ENCODE measurements around the gene SLC25A13. TPM values are rescaled to one million over a fixed set of nuclear protein-coding genes. Genes with fewer than 3 reads are reported as not detected.

Gene SLC25A13
- total and polyA plus RNA-seq, 2 of the 13 experiments (the other 11 are each of a cell fraction or from before 2014, with no cell fraction given) = 36.2 to 84.9 TPM

GRCh38 chr7:96248405-96248804 lies 73.5 kb downstream of the SLC25A13 start (continued):
- no peak for TF ChIP-seq RERE (CRISPR knock-in tag; IDR thresholded peaks at IDR 0.05; ENCODE audit: low read depth)
- TF ChIP-seq ZNF451 (CRISPR knock-in tag; IDR thresholded peaks at IDR 0.05) = no peak
- no peak for TF ChIP-seq SIX4 (CRISPR knock-in tag; IDR thresholded peaks at IDR 0.05)
- TF ChIP-seq, protein P1, sequence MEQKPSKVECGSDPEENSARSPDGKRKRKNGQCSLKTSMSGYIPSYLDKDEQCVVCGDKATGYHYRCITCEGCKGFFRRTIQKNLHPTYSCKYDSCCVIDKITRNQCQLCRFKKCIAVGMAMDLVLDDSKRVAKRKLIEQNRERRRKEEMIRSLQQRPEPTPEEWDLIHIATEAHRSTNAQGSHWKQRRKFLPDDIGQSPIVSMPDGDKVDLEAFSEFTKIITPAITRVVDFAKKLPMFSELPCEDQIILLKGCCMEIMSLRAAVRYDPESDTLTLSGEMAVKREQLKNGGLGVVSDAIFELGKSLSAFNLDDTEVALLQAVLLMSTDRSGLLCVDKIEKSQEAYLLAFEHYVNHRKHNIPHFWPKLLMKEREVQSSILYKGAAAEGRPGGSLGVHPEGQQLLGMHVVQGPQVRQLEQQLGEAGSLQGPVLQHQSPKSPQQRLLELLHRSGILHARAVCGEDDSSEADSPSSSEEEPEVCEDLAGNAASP (CRISPR knock-in tag; IDR thresholded peaks at IDR 0.05; ENCODE audit: borderline replicate concordance) = 0 out of 2 replicates have a peak, but pooled peaks have one; percentile 32
- TF ChIP-seq NFYB (CRISPR knock-in tag; IDR thresholded peaks at IDR 0.05) = no peak
- TF ChIP-seq CERS6 (CRISPR knock-in tag; IDR thresholded peaks at IDR 0.05) = no peak
- no peak for TF ChIP-seq SATB2 (CRISPR knock-in tag; IDR thresholded peaks at IDR 0.05)
- no peak for TF ChIP-seq SALL1 (CRISPR knock-in tag; IDR thresholded peaks at IDR 0.05)
- no peak for TF ChIP-seq ZBTB8A (CRISPR knock-in tag; IDR thresholded peaks at IDR 0.05; ENCODE audit: borderline replicate concordance, low read depth)
- TF ChIP-seq ZSCAN21 (CRISPR knock-in tag; IDR thresholded peaks at IDR 0.05; ENCODE audit: borderline replicate concordance) = no peak
- no peak for TF ChIP-seq ZHX2 (IDR thresholded peaks at IDR 0.05; ENCODE audit: low read depth)
- no peak for TF ChIP-seq ZHX2 (CRISPR knock-in tag; IDR thresholded peaks at IDR 0.05; ENCODE audit: borderline replicate concordance)
- TF ChIP-seq, protein P2, sequence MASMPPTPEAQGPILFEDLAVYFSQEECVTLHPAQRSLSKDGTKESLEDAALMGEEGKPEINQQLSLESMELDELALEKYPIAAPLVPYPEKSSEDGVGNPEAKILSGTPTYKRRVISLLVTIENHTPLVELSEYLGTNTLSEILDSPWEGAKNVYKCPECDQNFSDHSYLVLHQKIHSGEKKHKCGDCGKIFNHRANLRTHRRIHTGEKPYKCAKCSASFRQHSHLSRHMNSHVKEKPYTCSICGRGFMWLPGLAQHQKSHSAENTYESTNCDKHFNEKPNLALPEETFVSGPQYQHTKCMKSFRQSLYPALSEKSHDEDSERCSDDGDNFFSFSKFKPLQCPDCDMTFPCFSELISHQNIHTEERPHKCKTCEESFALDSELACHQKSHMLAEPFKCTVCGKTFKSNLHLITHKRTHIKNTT (CRISPR knock-in tag; IDR thresholded peaks at IDR 0.05) = no peak
- TF ChIP-seq ZNF781 (CRISPR knock-in tag; IDR thresholded peaks at IDR 0.05; ENCODE audit: borderline replicate concordance, not compliant biosample characterization) = no peak
